HG03571 (cell line): ENCODE results near the gene PDE8B.

Source experiments
- ATAC-seq: cut with Tn5 transposase; IDR thresholded peaks from one replicate; pipeline ENCODE4 v1.9.1; 2021; ENCODE audit not compliant: unreplicated experiment

PDE8B gene

GRCh38 chr5:77397686-77398292 lies 187.3 kb downstream of the PDE8B start:
- no peak for ATAC-seq

- no peak for ATAC-seq
Measured at GRCh38 chr5:77398458-77398857, 188.0 kb downstream of the PDE8B start.

GRCh38 chr5:77398896-77399295 lies 188.4 kb downstream of the PDE8B start:
- no peak for ATAC-seq

- no peak for ATAC-seq
Measured at GRCh38 chr5:77400645-77401044, 190.2 kb downstream of the PDE8B start.

- ATAC-seq, result no peak
Measured at GRCh38 chr5:77402796-77403195, 192.3 kb downstream of the PDE8B start.

- ATAC-seq, result no peak
Measured at GRCh38 chr5:77407152-77407551, 196.7 kb downstream of the PDE8B start.

- no peak for ATAC-seq
Measured at GRCh38 chr5:77409870-77410621, 199.6 kb downstream of the PDE8B start.

- ATAC-seq, result no peak
Measured at GRCh38 chr5:77413049-77413448, 202.6 kb downstream of the PDE8B start.

GRCh38 chr5:77418162-77418561 lies 207.7 kb downstream of the PDE8B start:
- no peak for ATAC-seq

GRCh38 chr5:77418601-77419581 lies 208.4 kb downstream of the PDE8B start:
- ATAC-seq, result no peak

- ATAC-seq, result no peak
Measured at GRCh38 chr5:77419644-77420582, 209.4 kb downstream of the PDE8B start.

GRCh38 chr5:77420940-77421339 lies 210.5 kb downstream of the PDE8B start:
- ATAC-seq, result no peak

GRCh38 chr5:77423022-77423750 lies 212.7 kb downstream of the PDE8B start:
- ATAC-seq, result no peak

GRCh38 chr5:77424921-77425320 lies 214.4 kb downstream of the PDE8B start:
- ATAC-seq, result no peak

GRCh38 chr5:77425420-77425819 lies 214.9 kb downstream of the PDE8B start:
- ATAC-seq, result no peak

GRCh38 chr5:77425998-77426659 lies 215.6 kb downstream of the PDE8B start:
- ATAC-seq, result no peak

- ATAC-seq, result no peak
Measured at GRCh38 chr5:77426670-77427069, 216.2 kb downstream of the PDE8B start.

GRCh38 chr5:77427998-77428397 lies 217.5 kb downstream of the PDE8B start:
- ATAC-seq, result no peak

GRCh38 chr5:77428526-77428925 lies 218.0 kb downstream of the PDE8B start:
- ATAC-seq, result no peak
